WTC11 (cell line): ENCODE measurements around the gene TDRD1. TPM values are rescaled to one million over a fixed set of nuclear protein-coding genes. Genes with fewer than 3 reads are reported as not detected.

Source experiments
- ATAC-seq: fragments of 200-7000 bp; cut with Tn5 transposase; 2 replicates; pipeline ENCODE4 v1.10.0; 2021; ENCODE audit warnings: mild to moderate bottlenecking, moderate library complexity
- CTCF ChIA-PET: fragments of 300-600 bp; sonication (Branson Sonifier 250); formaldehyde crosslinking; loops from one replicate; lab custom pipeline; 2021; ENCODE audit warnings: antibody characterized with exemption; lab: Charles Lee
- POLR2A ChIA-PET: fragments of 350-600 bp; sonication (Branson Sonifier 250); formaldehyde crosslinking; loops from one replicate; lab custom pipeline; 2021; ENCODE audit warnings: antibody characterized with exemption; lab: Charles Lee
- DNase-seq: peaks from one replicate; pipeline ENCODE4 v3.0.0; 2021; ENCODE audit warnings: low spot score
- H3K27ac Mint-ChIP-seq: 2 replicates; pipeline ENCODE4 v1.8.0; 2021; ENCODE audit warnings: mixed read lengths
- H3K27me3 Mint-ChIP-seq: 2 replicates; pipeline ENCODE4 v1.8.0; 2021; ENCODE audit warnings: low read depth, mild to moderate bottlenecking, moderate library complexity, mixed read lengths
- H3K36me3 Mint-ChIP-seq: 2 replicates; pipeline ENCODE4 v1.8.0; 2021; ENCODE audit warnings: mixed read lengths
- H3K4me1 Mint-ChIP-seq: 2 replicates; pipeline ENCODE4 v1.8.0; 2022; ENCODE audit warnings: mixed read lengths
- H3K4me3 Mint-ChIP-seq: 2 replicates; pipeline ENCODE4 v1.8.0; 2021; ENCODE audit warnings: mild to moderate bottlenecking, moderate library complexity, mixed read lengths
- H3K9me3 Mint-ChIP-seq: 2 replicates; pipeline ENCODE4 v1.8.0; 2021; ENCODE audit warnings: mixed read lengths
- E2F1 ChIP-seq: sonication (generic); formaldehyde crosslinking; IDR thresholded peaks from 2 replicates; pipeline ENCODE4 v1.8.0; 2022; ENCODE audit warnings: mild to moderate bottlenecking, missing genetic modification reagents
- ELF4 ChIP-seq: sonication (generic); formaldehyde crosslinking; IDR thresholded peaks from 2 replicates; pipeline ENCODE4 v1.8.1; 2022; ENCODE audit warnings: low read depth, mild to moderate bottlenecking, moderate library complexity, missing genetic modification reagents
- FOXJ3 ChIP-seq: sonication (generic); formaldehyde crosslinking; IDR thresholded peaks from 2 replicates; pipeline ENCODE4 v1.9.0; 2021; ENCODE audit warnings: missing genetic modification reagents, mild to moderate bottlenecking, borderline replicate concordance
- GABPB1 ChIP-seq: sonication (generic); formaldehyde crosslinking; IDR thresholded peaks from 2 replicates; pipeline ENCODE4 v1.8.1; 2023; ENCODE audit warnings: mild to moderate bottlenecking, missing genetic modification reagents
- GTF2I ChIP-seq: fragments of 250-450 bp; sonication (Bioruptor Pico); conservative IDR thresholded peaks from 2 replicates; pipeline ENCODE4 v1.4.0; 2021; ENCODE audit warnings: mild to moderate bottlenecking
- HMGA2 ChIP-seq: fragments of 250-450 bp; sonication (Bioruptor Pico); IDR thresholded peaks from 2 replicates; pipeline ENCODE4 v1.4.0; 2021; ENCODE audit warnings: mild to moderate bottlenecking, moderate library complexity
- OVOL2 ChIP-seq: fragments of 250-450 bp; sonication (Bioruptor Pico); IDR thresholded peaks from 2 replicates; pipeline ENCODE4 v1.9.0; 2021; ENCODE audit warnings: mild to moderate bottlenecking, borderline replicate concordance
- SMAD4 ChIP-seq: sonication (generic); formaldehyde crosslinking; IDR thresholded peaks from 2 replicates; pipeline ENCODE4 v1.8.0; 2022; ENCODE audit warnings: mild to moderate bottlenecking, missing genetic modification reagents
- SOX15 ChIP-seq: fragments of 250-450 bp; sonication (Bioruptor Pico); IDR thresholded peaks from 2 replicates; pipeline ENCODE4 v1.9.0; 2021; ENCODE audit warnings: mild to moderate bottlenecking
- STAT6 ChIP-seq: sonication (generic); formaldehyde crosslinking; conservative IDR thresholded peaks from 2 replicates; pipeline ENCODE4 v1.8.1; 2023; ENCODE audit warnings: mild to moderate bottlenecking, low read depth, missing genetic modification reagents, moderate library complexity
- TEAD4 ChIP-seq: sonication (generic); formaldehyde crosslinking; IDR thresholded peaks from 2 replicates; pipeline ENCODE4 v1.8.0; 2022; ENCODE audit warnings: mild to moderate bottlenecking, missing genetic modification reagents
- ZBTB43 ChIP-seq: sonication (generic); formaldehyde crosslinking; IDR thresholded peaks from 2 replicates; pipeline ENCODE4 v1.8.1; 2023; ENCODE audit warnings: mild to moderate bottlenecking, missing genetic modification reagents
- ZNF396 ChIP-seq: fragments of 250-450 bp; sonication (Bioruptor Pico); IDR thresholded peaks from 2 replicates; pipeline ENCODE4 v1.8.0; 2021; ENCODE audit warnings: mild to moderate bottlenecking, moderate library complexity, borderline replicate concordance
- ZNF512 ChIP-seq: sonication (generic); formaldehyde crosslinking; IDR thresholded peaks from 2 replicates; pipeline ENCODE4 v1.8.1; 2022; ENCODE audit warnings: missing genetic modification reagents, borderline replicate concordance
- total RNA-seq: library from RNA; stranded (reverse); gene quantifications from 3 replicates; pipeline ENCODE4 v1.2.3, GENCODE V29; 2021
- TF ChIP-seq, protein P1 (sequence below): sonication (generic); formaldehyde crosslinking; IDR thresholded peaks from 2 replicates; pipeline ENCODE4 v1.8.1; 2023; ENCODE audit warnings: mild to moderate bottlenecking, moderate library complexity, missing genetic modification reagents
- TF ChIP-seq, protein P2 (sequence below): sonication (generic); formaldehyde crosslinking; conservative IDR thresholded peaks from 2 replicates; pipeline ENCODE4 v1.8.1; 2022; ENCODE audit warnings: mild to moderate bottlenecking, missing genetic modification reagents
- TF ChIP-seq, protein P3 (sequence below): fragments of 250-450 bp; sonication (Bioruptor Pico); conservative IDR thresholded peaks from 2 replicates; pipeline ENCODE4 v1.9.0; 2021; ENCODE audit warnings: mild to moderate bottlenecking
- TF ChIP-seq, protein P4 (sequence below): sonication (generic); formaldehyde crosslinking; IDR thresholded peaks from 2 replicates; pipeline ENCODE4 v1.8.0; 2022; ENCODE audit warnings: mild to moderate bottlenecking, missing genetic modification reagents

The TDRD1 gene
- total RNA-seq, 1 experiment from 2014 or later = 0.70 TPM

GRCh38 chr10:114245121-114245791, 66.1 kb downstream of the TDRD1 start (continued):
- TF ChIP-seq, protein P1, sequence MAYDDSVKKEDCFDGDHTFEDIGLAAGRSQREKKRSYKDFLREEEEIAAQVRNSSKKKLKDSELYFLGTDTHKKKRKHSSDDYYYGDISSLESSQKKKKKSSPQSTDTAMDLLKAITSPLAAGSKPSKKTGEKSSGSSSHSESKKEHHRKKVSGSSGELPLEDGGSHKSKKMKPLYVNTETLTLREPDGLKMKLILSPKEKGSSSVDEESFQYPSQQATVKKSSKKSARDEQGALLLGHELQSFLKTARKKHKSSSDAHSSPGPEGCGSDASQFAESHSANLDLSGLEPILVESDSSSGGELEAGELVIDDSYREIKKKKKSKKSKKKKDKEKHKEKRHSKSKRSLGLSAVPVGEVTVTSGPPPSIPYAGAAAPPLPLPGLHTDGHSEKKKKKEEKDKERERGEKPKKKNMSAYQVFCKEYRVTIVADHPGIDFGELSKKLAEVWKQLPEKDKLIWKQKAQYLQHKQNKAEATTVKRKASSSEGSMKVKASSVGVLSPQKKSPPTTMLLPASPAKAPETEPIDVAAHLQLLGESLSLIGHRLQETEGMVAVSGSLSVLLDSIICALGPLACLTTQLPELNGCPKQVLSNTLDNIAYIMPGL (CRISPR knock-in tag) = no peak
- TF ChIP-seq ZNF512 (CRISPR knock-in tag) = no peak
- TF ChIP-seq, all 79 proteins: peak for 0

GRCh38 chr10:114246679-114247305, 67.6 kb downstream of the TDRD1 start:
- H3K4me3 Mint-ChIP-seq = no peak overlapping the region
- no peak for DNase-seq
- POLR2A ChIA-PET = no interaction called here
- H3K27me3 Mint-ChIP-seq = no peaks in the 10 kb centered on the region
- H3K4me1 Mint-ChIP-seq = peaks cover 16% of the 10 kb centered on the region
- ATAC-seq = no peak
- no peak for TF ChIP-seq GTF2I (CRISPR knock-in tag)
- TF ChIP-seq HMGA2 (CRISPR knock-in tag) = no peak
- no peak for TF ChIP-seq ELF4 (CRISPR knock-in tag)
- TF ChIP-seq OVOL2 (CRISPR knock-in tag) = no peak
- TF ChIP-seq TEAD4 (CRISPR knock-in tag) = no peak
- TF ChIP-seq ZNF396 (CRISPR knock-in tag) = no peak
- TF ChIP-seq, protein P2, sequence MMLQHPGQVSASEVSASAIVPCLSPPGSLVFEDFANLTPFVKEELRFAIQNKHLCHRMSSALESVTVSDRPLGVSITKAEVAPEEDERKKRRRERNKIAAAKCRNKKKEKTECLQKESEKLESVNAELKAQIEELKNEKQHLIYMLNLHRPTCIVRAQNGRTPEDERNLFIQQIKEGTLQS = no peak
- H3K9me3 Mint-ChIP-seq = 0 out of 2 replicates have a peak, but pooled peaks cover 6% of the 10 kb centered on the region
- H3K27ac Mint-ChIP-seq = no peak overlapping the region
- CTCF ChIA-PET = no interaction called here
- no peaks in the 10 kb centered on the region for H3K36me3 Mint-ChIP-seq

GRCh38 chr10:114250236-114250635, 71.1 kb downstream of the TDRD1 start:
- no peak for ATAC-seq
- ChIA-PET CTCF (interaction anchor here (1.0 kb wide), 1 partner anchor 54 kb away, joined by 4 read pairs; no protein-coding TSS in a partner anchor), POLR2A (no interaction called here)
- H3K36me3 Mint-ChIP-seq = peaks cover 19% of the 10 kb centered on the region
- no peak for DNase-seq
- H3K27me3 Mint-ChIP-seq = no peaks in the 10 kb centered on the region
- 0 out of 2 replicates have a peak, but pooled peaks cover 3% of the 10 kb centered on the region for H3K4me1 Mint-ChIP-seq
- no peak overlapping the region for H3K27ac Mint-ChIP-seq
- no peak overlapping the region for H3K4me3 Mint-ChIP-seq
- peaks cover 19% of the 10 kb centered on the region for H3K9me3 Mint-ChIP-seq
- TF ChIP-seq E2F1 (CRISPR knock-in tag) (no peak), ZBTB43 (CRISPR knock-in tag) (no peak), SOX15 (no peak), FOXJ3 (no peak), GABPB1 (CRISPR knock-in tag) (no peak), STAT6 (CRISPR knock-in tag) (no peak), SMAD4 (no peak), OVOL2 (CRISPR knock-in tag) (no peak)
- TF ChIP-seq, protein P3, sequence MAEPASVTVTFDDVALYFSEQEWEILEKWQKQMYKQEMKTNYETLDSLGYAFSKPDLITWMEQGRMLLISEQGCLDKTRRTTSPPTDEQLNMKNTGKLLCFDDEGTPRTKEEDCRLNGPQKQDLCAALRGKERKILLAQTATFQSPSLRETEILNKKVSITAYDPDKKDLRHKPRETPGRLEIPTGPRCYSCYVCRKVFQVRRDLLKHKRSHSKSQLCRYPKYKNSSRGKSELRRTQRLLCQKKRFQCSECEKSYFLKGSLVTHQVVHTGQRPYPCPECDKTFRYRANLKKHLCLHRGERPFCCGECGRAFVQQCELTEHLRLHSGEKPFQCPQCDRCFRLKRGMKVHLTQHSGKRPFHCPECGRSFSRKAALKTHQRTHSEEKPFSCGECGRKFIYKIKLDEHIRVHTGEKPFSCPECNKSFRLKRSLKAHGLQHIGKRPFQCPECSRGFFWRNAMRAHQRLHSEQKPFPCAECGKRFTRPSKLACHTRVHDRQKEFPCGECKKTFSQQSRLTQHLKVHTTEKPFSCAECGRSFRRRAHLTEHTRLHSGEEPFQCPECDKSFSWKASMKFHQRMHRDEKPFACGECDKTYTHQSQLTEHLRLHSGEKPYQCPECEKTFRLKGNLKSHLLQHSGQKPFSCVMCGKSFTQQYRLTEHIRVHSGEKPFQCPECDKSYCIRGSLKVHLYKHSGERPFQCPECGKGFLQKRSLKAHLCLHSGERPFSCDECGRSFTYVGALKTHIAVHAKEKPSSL = no peak
- TF ChIP-seq, protein P4, sequence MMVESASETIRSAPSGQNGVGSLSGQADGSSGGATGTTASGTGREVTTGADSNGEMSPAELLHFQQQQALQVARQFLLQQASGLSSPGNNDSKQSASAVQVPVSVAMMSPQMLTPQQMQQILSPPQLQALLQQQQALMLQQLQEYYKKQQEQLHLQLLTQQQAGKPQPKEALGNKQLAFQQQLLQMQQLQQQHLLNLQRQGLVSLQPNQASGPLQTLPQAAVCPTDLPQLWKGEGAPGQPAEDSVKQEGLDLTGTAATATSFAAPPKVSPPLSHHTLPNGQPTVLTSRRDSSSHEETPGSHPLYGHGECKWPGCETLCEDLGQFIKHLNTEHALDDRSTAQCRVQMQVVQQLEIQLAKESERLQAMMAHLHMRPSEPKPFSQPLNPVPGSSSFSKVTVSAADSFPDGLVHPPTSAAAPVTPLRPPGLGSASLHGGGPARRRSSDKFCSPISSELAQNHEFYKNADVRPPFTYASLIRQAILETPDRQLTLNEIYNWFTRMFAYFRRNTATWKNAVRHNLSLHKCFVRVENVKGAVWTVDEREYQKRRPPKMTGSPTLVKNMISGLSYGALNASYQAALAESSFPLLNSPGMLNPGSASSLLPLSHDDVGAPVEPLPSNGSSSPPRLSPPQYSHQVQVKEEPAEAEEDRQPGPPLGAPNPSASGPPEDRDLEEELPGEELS = no peak
